ENCODE data around the gene HSDL2. TPM values are rescaled to one million over a fixed set of nuclear protein-coding genes. Genes with fewer than 3 reads are reported as not detected.
A peak's percentile ranks its signal among the peaks of the same experiment; 100 is the strongest.

Gene HSDL2
- total RNA-seq, 6 experiments from 2014 or later = 65.8 to 96.8 (median 79.8) TPM

GRCh38 chr9:112379177-112380101 lies 469 bp upstream of the HSDL2 start:
- Histone ChIP-seq H3K4me3 (peak overlapping the region; percentile 73 to 92 (median 75)), H3K4me1 (peaks cover 0 to 49% (median 24%) of the 10 kb centered on the region in 4 donors), H3K36me3 (no peaks in the 10 kb centered on the region), H3K27me3 (no peaks in the 10 kb centered on the region), H3K9me3 (no peaks in the 10 kb centered on the region), H3K27ac (peak overlapping the region; percentile 96 to 99 (median 98))
- ATAC-seq = peak; percentile 90 to 95 (median 92)
- peak; percentile 100 for DNase-seq
- intact Hi-C loops (cut with DNase I) = no loop called here
- TF ChIP-seq POLR2A (IDR thresholded peaks at IDR 0.05) (peak; percentile 95), CTCF (IDR thresholded peaks at IDR 0.05) (peak in 2 of 4 donors; percentile 9 to 13)
- 0% methylated on average over 15 of the region's 57 CpGs for WGBS (ENCODE audit: insufficient coverage, low coverage, low lambda C conversion rate, missing lambda C conversion rate)

GRCh38 chr9:112380825-112381221 lies 915 bp downstream of the HSDL2 start:
- H3K36me3 ChIP-seq = no peaks in the 10 kb centered on the region
- H3K4me1 ChIP-seq = peaks cover 0 to 57% (median 27%) of the 10 kb centered on the region in 4 donors
- ATAC-seq = peak in 2 of 4 donors; percentile 6
- peak overlapping the region; percentile 73 to 92 (median 75) for H3K4me3 ChIP-seq
- H3K9me3 ChIP-seq = no peaks in the 10 kb centered on the region
- intact Hi-C loops (cut with DNase I) = no loop called here
- no peaks in the 10 kb centered on the region for H3K27me3 ChIP-seq
- WGBS (ENCODE audit: insufficient coverage, low coverage, low lambda C conversion rate, missing lambda C conversion rate) = 16% methylated on average over 7 of the region's 7 CpGs
- peak; percentile 72 for TF ChIP-seq POLR2A (IDR thresholded peaks at IDR 0.05)
- TF ChIP-seq CTCF (IDR thresholded peaks at IDR 0.05) = no peak
- DNase-seq = no peak
- H3K27ac ChIP-seq = peak overlapping the region; percentile 96 to 99 (median 98)

GRCh38 chr9:112382066-112382465 lies 2.2 kb downstream of the HSDL2 start:
- intact Hi-C loops (cut with DNase I) = no loop called here
- H3K4me3 ChIP-seq = no peak overlapping the region
- H3K27me3 ChIP-seq = no peaks in the 10 kb centered on the region
- TF ChIP-seq POLR2A (IDR thresholded peaks at IDR 0.05) (no peak), CTCF (IDR thresholded peaks at IDR 0.05) (no peak)
- H3K36me3 ChIP-seq = no peaks in the 10 kb centered on the region
- no peaks in the 10 kb centered on the region for H3K9me3 ChIP-seq
- peaks cover 0 to 56% (median 27%) of the 10 kb centered on the region in 4 donors for H3K4me1 ChIP-seq
- 78% methylated on average over 7 of the region's 7 CpGs for WGBS (ENCODE audit: insufficient coverage, low coverage, low lambda C conversion rate, missing lambda C conversion rate)
- peak overlapping the region in 2 of 3 donors; percentile 13 to 26 for H3K27ac ChIP-seq
- DNase-seq (no peak), ATAC-seq (no peak)

GRCh38 chr9:112382501-112383364 lies 2.8 kb downstream of the HSDL2 start:
- TF ChIP-seq CTCF (IDR thresholded peaks at IDR 0.05) (no peak), POLR2A (IDR thresholded peaks at IDR 0.05) (no peak)
- Histone ChIP-seq H3K27me3 (no peaks in the 10 kb centered on the region), H3K4me3 (peak overlapping the region in 1 of 3 donors; percentile 9), H3K9me3 (no peaks in the 10 kb centered on the region), H3K27ac (peak overlapping the region in 2 of 3 donors; percentile 28 to 69), H3K4me1 (peaks cover 0 to 50% (median 23%) of the 10 kb centered on the region in 4 donors), H3K36me3 (no peaks in the 10 kb centered on the region)
- ATAC-seq = peak in 1 of 4 donors; percentile 13
- DNase-seq = no peak
- intact Hi-C loops (cut with DNase I) = no loop called here
- WGBS (ENCODE audit: insufficient coverage, low coverage, low lambda C conversion rate, missing lambda C conversion rate) = 38% methylated on average over 11 of the region's 11 CpGs
